Fibroblast of lung (primary cell): ENCODE measurements around the gene DPP10.

Experiments
- EZH2 ChIP-seq: IDR thresholded peaks from 2 replicates; pipeline ENCODE4 v1.5.1; 2012; ENCODE audit warnings: low read length, control low read depth, mild to moderate bottlenecking; ENCODE audit errors: missing control alignments
- TF ChIP-seq, protein P1 (sequence below), 2 donors: IDR thresholded peaks in 1 of 2; conservative IDR thresholded peaks in 1 of 2; 1 replicate in 1 of 2; 2 replicates in 1 of 2; pipeline ENCODE4 v1.5.1; 2011 to 2012; ENCODE audit warnings: low read length in 2 of 2, control low read depth in 1 of 2, inconsistent platforms in 1 of 2, low read depth in 1 of 2, mild to moderate bottlenecking in 1 of 2

DNA sequence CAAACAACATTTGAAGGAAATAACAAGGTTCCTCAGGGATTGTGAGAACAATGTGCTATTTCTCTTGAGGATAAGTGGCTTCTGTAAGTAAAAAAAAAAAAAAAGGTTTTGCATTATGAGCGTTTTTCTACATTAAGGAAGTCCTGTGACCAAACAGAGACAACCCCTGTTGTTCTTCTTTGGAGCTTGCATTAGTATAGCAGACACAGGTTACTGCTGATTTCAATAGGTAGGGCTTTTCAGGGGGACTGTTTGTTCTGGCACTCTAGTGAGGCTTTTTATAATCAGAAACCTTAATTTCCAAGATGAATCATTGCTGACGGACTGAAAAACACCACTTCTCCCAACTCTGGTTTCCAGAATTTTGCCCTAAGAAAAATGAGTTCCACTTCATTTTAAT, 8.2 kb downstream of the DPP10 start:
- TF ChIP-seq, protein P1, sequence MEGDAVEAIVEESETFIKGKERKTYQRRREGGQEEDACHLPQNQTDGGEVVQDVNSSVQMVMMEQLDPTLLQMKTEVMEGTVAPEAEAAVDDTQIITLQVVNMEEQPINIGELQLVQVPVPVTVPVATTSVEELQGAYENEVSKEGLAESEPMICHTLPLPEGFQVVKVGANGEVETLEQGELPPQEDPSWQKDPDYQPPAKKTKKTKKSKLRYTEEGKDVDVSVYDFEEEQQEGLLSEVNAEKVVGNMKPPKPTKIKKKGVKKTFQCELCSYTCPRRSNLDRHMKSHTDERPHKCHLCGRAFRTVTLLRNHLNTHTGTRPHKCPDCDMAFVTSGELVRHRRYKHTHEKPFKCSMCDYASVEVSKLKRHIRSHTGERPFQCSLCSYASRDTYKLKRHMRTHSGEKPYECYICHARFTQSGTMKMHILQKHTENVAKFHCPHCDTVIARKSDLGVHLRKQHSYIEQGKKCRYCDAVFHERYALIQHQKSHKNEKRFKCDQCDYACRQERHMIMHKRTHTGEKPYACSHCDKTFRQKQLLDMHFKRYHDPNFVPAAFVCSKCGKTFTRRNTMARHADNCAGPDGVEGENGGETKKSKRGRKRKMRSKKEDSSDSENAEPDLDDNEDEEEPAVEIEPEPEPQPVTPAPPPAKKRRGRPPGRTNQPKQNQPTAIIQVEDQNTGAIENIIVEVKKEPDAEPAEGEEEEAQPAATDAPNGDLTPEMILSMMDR (conservative IDR thresholded peaks at IDR 0.05 in 1 of 2, IDR thresholded peaks at IDR 0.05 in 1 of 2; ENCODE audit: low read depth in 1 of 2, low read length in 2 of 2), result no peak
- no peak for TF ChIP-seq EZH2
